ENCODE results near the gene SLC5A10.
"Not testable (repeated sequence)": the region's sequence is repeated elsewhere in the genome, so short reads cannot be mapped to it uniquely, and the experiment has no call there.

SLC5A10 gene

DNA sequence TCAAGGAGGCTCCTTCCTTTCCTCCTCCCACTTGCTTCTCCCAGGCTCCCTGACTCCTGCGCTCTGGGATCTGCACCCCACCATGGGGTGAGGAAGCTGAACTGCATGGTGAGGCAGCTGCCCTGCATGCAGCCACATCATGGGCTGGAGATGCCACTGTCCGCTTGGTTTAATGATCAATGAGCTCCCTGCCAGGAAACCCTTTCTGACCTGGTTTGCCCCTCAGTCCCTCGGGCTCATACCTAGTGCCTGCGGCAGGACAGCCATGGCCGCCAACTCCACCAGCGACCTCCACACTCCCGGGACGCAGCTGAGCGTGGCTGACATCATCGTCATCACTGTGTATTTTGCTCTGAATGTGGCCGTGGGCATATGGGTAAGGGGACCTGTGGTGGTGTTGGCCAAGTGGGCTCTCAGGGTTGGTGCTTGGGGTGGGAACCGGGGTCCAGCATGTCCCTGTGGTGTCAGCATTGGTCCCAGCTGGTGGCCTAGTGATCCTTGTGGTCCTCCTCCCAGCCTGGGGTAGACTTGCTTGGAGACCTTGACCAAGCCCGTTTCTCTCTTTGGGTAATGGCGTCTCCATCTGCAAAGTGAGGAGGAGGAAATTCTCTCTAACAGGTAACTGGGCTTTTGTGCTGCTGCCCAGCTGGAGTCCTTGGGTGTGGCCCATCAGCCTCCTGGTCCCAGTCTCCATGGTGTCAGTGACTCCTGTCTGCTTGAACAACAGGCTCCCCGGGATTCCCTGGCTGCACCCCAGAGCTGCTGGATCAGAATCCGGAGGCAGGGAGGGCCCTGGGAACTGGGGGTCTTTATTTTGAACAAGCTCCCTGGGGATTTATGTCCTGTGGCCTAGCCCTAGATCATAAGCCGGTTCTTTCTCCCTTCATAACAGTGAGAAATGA, at the start of gene SLC5A10:
TSS of gene SLC5A10 (plus strand) at position 225 of the 902 bp plus-strand sequence. CDS start at position 266, 41 bp downstream.
- DNase-seq (ENCODE audit: low read depth in 3 of 3) = no peak

DNA sequence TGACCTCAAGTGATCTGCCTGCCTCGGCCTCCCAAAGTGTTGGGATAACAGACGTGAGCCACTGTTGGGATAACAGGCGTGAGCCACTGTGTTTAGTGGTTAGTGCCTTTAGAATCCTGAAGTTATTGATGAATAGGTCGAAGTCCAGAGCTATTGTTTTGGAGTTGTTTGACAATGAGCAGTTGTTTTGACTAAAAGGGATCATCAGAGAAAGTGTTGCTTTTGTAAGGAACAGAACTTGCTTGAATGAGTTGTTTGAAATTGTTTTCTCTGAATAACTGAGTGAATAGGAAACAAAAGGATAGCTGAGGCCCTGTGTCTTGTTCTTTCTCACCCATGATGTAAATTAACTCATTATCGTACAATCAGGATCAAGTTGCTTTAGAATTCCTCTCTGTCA, 47.5 kb upstream of the SLC5A10 start:
- no peak for DNase-seq (ENCODE audit: low read depth in 3 of 3)

DNA sequence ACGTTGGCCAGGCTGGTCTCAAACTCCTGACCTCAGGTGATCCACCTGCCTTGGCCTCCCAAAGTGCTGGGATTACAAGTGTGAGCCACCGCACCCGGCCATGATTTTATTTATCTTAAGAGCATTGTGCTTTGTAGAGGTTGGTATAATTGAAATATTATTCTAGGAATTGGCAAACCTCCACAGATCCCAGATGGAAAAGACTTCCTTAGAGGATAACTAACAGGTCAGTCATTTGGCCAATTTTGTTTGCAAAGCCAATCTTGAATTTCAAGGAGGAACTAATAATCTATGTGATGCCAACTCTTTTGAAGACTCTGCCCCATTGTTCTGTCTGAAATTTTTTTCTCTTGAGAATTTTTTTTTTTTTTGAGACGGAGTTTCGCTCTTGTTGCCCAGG, 46.7 kb upstream of the SLC5A10 start:
- no peak for DNase-seq (ENCODE audit: low read depth in 3 of 3)

DNA sequence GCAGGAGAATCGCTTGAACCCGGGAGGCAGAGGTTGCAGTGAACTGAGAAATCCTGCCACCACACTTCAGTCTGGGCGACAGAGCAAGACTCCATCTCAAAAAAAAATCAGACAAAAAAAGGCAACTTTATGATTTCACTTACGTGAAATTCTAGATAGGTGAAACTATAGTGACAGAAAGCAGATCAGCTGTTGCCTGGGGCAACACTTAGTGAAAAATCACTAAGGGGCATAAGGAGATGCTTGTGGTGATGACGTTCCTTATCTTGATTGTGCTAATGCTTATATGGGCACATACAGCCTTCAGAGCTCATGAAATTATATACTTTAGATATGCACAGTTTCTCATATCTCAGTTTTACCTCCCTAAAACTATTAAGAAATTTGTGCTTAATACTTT, 41.6 kb upstream of the SLC5A10 start:
- DNase-seq (ENCODE audit: low read depth in 3 of 3) = no peak

DNA sequence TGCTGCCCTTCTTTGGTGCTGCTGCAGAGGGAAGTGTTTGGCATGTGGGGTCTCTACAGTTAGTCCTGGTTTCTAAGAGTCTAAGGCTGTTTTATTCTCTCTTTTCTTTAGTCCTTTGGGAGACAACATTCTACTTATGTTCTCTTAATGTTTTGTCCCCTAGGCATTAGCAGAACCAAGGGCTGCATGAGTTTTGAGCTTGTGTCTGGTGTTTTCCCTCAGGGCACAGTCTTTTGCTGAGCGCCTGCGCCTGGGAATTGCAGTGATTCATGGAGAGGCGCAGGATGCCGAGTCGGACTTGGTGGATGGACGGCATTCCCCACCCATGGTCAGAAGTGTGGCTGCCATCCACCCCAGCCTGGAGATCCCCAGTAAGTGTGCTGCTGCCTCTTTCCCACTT, 41.1 kb upstream of the SLC5A10 start:
- no peak for DNase-seq (ENCODE audit: low read depth in 3 of 3)

DNA sequence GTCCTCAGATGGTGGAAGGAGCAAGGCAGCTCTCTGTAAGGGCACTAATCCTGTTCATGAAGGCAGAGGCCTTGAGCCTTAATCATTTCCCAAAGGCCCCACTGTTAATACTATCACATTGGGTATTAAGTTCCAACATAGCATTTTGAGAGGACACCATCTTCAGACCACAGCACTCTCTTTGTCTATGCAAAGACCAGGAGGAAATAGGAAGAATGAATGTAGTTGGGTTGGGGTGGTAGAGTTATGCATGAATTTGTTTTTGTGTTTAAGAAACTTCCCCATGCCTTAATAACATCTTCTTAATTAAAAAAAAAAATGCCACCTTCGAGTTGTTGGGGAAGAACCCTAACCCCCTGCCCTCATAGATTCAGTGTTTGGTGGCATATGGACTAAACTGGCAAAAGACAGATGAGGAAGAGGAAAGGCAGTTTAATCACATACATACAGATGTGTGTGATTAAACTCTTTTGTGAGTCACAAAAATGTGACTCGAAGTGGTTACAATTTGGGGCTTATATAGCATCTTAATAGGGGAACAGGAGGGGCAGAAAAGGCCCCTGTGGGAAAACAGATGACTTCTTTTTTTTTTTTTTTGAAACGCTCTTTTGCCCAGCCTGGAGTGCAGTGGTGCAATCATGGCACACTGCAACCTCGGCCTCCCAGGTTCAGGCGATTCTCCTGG, 35.0 kb upstream of the SLC5A10 start:
- no peak for DNase-seq (ENCODE audit: low read depth in 3 of 3)

DNA sequence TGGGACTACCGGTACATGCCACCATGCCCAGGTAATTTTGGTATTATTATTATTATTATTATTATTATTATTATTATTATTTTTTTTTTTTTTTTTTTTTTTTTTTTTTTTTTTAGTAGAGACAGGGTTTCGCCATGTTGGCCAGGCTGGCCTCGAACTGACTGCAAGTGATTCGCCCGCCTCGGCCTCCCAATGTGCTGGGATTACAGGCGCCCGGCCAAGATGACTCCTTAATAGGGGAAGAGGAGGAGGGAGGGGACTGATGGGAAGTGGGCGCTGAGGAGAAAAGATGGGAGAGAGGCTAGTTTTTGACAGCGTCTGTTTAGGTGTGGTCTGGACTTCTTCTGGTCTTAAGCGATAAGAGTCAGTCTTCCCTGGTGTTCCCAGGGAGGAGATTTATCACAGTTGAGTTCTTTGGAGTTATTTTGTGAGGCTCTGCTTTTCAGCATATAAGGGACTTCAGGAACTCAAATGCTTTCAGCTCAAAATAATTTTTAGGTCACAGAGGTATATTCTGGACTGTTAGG, 34.4 kb upstream of the SLC5A10 start:
- no peak for DNase-seq (ENCODE audit: low read depth in 3 of 3)

DNA sequence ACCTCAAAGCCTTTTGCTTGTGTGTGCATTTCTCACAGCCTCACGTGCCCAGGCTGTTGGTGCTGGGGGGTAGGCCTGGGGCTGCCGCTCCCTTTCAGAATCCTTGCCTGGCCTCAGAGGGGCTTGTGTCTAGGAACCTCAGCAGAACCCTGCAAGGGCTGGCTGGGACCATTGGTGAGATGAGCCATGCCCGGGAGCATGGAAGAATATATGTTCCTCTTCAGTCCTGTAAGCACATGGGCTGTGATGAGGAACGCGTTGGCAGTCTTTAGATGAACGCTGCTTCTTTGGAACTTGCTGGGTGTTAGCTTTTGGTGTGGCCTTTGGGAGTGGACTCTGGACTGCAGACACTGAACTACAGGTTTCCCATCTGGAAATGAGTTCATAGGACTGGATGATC, 32.0 kb upstream of the SLC5A10 start:
- no peak for DNase-seq (ENCODE audit: low read depth in 3 of 3)

DNA sequence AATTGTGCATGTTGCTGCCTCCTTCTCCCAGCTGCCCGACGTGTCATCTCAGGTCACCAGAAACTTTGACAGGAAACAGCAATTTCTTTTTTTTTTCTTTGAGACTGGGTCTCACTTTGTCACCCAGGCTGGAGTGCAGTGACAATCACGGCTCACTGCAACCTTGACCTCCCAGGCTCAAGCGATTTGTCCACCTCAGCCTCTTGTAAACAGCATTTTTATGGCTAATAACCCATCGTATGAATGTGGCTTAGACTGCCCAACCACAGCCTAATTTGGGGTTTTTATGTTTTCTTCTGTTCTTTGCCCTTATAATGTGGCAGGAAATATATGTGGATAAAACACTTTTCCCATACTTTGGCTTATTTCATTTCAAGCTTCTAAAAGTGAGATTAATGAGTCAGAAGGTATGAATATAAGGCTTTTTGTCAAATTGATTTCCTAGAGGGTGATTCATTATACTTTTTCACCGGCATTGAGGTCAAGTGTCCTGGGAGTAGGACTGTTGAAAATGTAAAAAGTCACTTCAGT, 31.0 kb upstream of the SLC5A10 start:
- no peak for DNase-seq (ENCODE audit: low read depth in 3 of 3)

DNA sequence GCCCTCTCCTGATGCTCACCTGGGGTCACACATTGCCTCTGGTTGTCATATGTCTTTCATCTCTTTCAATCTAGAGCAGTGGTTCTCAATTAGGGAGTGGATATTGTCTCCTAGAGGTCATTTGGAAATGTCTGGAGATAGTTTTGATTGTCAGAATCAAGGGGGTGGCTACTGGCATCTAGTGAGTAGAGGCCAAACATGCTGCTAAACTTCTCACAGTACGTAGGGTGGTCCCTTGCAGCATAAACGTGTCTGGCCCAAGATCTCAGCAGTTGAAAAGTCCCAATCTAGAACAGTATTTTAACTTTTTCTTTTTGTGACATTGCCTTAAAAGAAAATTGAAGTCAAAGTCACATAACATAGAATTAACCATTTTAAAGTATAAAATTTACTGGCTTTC, 30.5 kb upstream of the SLC5A10 start:
- DNase-seq (ENCODE audit: low read depth in 3 of 3) = no peak

DNA sequence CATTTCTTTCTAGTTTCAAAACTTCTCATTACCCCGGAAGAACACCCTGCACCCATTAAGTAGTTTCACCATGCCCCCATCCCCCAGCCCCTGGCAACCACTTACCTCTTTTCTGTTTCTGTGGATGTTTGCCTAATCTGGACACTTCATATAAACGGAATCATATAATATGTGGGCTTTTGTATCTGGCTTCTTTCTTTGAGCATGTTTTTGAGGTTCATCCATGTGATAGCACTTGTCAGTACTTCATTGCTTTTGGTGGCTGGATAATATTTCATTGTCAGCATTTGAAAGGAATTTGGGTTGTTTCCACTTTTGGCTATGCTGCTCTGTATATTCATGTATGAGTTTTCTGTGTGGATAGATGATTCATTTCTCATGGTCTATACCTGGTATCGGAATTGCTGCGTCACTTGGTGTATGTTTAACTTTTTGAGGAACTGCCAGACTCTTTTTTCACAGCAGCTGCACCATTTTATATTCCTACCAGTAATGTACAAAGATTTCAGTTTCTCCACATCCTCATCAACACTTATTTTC, 30.0 kb upstream of the SLC5A10 start:
- DNase-seq (ENCODE audit: low read depth in 3 of 3) = no peak

DNA sequence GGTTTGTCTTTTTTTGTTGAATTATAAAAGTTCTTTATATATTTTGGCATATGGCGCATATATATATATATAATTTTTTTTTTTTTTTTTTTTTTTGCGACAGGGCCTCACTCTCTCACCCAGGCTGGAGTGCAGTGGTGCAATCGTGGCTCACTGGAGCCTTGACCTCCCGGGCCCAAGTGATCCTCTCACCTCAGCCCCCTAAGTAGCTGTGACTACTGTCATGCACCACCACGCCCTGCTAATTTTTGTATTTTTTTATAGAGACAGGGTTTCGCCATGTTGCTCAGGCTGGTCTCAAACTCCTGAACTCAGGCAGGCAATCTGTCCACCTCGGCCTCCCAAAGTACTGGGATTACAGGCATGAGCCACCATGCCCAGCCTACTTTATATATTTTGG, 29.4 kb upstream of the SLC5A10 start:
- DNase-seq (ENCODE audit: low read depth in 3 of 3) = not testable (repeated sequence)

DNA sequence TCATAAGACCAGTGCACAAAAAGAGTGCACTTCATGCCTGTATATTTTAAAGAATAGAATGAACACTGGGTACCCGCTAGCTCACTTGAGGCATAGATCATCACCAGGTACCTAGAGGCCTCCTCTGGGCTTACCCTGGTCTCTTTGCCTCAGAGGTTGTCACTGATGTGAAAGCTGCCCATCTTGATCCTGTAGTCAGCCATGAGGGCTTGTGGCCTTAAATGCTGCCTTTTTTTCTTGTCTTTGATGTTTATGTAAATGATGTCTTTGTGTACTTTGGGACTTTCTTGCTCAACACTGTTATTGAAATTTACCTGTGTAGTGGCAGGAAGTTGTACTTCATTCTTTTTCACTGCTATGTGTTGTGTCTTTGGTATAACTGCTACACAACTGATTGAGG, 26.8 kb upstream of the SLC5A10 start:
- no peak for DNase-seq (ENCODE audit: low read depth in 3 of 3)

DNA sequence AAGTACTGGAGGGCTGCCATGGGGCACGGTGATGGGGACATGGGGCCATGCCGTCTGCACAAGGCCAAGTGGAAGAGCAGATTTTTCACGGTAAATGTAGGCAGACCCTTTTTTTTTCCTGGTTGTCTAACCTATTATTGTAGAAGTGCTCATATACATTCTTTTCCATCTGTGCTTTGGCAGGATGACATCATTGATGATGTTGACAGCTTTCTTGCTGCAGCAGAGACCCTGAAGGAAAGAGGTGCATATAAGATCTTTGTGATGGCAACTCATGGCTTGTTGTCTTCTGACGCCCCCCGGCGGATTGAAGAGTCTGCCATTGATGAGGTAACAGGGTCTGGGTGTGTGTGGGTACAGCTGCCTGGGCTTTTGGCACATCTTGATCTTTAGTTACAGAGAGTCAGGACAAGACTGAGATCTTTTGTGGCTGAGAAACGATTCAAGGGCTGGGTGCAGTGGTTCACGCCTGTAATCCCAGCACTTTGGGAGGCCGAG, 23.3 kb upstream of the SLC5A10 start:
- DNase-seq (ENCODE audit: low read depth in 3 of 3) = no peak

DNA sequence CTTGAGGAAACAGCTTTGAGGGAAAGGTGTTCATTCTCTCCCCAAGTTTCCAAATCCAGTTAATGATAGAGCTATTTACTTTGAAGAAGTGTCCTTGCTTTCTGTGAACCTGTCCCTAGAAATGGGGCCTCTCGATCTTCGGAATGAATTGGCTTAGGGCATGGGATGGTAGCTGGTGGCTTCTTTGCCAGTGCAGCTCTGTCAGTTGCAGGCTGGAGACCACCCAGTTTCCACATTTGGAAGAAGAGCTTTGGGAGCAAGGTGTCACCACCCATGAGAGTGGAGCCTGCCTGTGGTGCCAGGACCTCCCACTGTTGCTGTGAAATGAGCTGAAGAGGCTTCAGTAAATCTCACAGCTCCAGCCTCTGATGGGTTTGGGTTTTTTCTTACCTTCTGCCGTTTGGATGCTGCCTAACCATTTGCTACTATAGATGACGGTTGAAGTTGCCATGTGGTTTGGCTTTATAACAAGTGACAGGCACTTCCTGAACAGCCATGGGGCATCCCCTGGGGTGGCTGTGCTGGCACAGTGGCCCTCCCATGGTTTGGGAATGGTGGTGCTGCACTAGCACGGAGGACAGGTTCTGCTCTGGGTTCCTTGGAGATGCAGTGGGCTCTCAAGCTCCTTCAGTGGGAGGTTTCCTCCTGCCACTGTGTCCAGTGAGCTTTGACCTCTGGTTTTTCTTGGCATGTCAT, 19.5 kb upstream of the SLC5A10 start:
- no peak for DNase-seq (ENCODE audit: low read depth in 3 of 3)

DNA sequence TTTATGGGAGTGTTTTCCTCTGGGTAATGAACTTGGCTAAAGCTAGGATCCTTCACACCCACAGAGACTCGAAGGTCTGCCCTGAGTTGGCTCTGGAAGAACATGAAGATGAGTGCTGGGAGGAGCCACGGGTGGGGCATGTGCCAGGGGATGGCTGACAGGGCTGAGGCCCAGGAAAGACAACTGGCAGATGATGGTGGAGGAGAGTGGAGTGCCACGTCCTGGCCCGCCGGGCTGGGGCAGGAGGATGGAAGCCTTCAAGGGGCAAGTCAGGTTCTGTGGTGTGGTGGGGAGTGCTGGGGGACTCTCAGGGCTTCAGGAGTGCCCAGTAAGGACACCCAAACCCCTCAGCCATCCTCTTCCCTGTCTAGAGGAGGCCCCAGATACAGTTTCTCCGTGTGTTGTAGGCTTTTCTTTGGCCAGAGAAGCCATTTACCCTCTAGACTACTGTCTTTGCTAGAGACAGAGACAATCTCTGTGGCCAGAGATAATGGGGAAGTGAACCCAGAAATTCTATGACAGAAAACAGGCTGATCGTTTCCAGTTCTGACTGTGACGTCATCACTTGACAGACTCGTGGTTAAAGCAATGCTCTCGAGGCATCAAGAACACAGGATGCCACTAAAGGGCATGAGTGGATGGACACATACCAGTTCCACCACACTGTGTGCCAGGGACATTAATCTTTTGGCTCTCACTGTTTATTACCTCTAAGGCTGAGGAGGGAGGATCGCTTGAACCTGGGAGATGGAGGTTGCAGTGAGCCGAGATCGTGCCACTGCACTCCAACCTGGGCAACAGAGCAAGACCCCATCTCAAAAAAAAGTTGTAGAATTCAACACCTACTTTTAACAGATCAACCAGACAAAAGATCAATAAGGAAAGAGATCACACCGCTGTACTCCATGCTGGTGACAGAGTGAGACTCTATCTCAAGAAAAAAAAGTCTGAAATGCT, 18.6 kb upstream of the SLC5A10 start:
- no peak for DNase-seq (ENCODE audit: low read depth in 3 of 3)

DNA sequence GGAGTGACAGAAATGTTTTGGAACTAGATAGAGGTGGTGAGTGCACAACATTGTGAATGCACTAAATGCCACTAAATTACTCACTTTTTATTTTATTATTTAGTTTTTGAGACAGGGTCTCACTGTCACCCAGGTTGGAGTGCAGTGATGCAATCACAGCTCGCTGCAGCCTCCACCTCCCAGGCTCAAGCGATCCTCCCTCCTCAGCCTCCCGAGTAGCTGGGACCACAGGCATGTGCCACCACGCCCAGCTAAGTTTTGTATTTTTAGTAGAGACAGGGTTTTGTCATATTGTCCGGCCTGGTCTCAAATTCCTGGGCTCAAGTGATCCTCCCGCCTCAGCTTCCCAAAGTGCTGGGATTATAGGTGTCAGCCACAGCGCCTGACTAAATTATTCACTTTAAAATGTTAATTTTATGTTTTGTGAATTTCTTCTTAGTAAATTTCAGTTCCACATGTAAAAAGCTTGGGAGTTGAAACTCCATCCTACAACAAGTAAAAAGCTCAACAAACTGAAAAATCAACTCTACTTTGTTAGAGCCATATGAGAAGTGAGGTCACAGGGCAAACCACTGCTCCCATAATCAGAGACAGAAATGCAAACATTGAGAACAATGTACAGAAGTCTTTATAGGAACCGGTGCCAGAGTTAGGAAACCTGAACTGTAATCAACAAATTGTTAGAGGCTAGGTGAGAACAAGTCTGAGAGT, 13.8 kb upstream of the SLC5A10 start:
- DNase-seq (ENCODE audit: low read depth in 3 of 3) = no peak

DNA sequence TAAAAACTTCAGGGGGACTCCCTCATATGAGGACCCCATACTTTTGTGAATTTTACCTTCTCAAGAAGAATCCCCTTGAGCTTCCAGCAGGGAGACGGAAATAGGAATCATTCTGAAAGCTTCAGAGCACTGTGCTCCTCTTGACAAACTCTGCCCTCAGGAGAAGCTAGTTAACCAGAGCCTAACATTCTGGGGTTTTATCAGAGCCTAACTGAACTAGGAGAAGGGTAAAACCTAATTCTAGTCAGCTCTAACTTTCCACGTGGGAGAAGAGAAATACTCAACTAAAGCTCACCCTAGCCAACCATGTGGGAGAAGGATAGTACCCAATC, 13.3 kb upstream of the SLC5A10 start:
- no peak for DNase-seq (ENCODE audit: low read depth in 3 of 3)

DNA sequence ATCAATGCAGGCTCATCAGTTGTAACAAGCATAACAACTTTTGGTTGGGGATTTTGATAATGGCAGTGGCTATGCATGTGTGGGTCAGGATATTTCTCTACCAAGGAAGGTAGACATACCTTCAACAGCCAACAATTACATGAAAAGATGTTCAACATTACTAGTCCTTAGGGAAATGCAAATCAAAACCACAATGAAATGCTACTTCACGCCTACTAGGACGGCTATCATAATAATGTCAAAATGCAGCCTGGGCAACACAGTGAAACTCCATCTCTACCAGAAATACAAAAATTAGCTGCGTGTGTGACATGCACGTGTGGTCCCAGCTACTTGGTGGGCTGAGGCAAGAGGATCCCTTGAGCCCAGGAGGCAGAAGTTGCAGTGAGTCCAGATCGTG, 7.3 kb upstream of the SLC5A10 start:
- no peak for DNase-seq (ENCODE audit: low read depth in 3 of 3)

DNA sequence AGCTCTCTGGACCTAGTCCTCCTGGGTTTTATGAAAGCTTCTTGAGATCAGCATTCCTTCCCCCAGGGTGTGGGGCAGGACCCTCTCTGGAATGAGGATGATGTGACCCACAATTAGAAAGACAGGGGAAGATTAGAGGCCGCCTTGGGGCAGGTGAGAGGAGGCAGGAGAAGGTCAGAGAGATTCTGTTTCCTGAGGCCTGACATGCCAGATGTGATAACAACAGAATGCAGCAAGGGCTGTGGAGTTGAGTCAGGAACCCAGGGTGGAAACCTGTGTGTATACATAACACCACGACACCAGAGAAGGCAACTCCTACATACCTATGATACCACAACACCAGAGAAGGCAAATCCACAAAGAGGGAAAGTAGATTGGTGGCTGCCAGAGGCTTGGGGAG, 5.4 kb upstream of the SLC5A10 start:
- DNase-seq (ENCODE audit: low read depth in 3 of 3) = no peak

Measured in stimulated activated CD4-positive, alpha-beta T cell treated with anti-CD3 and anti-CD28 coated beads, TNF-alpha, amount 100 ng/mL, for 4 hours (primary cell).